Lower leg skin (tissue), 4 donors: ENCODE measurements around the gene SPIRE1. TPM values are rescaled to one million over a fixed set of nuclear protein-coding genes. Genes with fewer than 3 reads are reported as not detected.

Experiments used
- DNase-seq, 2 donors: peaks; one replicate each; pipeline ENCODE4 v3.0.0-alpha.2; 2019; ENCODE audit warnings: low spot score in 2 of 2
- H3K4me3 ChIP-seq: fragments of 200-600 bp; sonication (generic); 2 replicates; pipeline ENCODE4 v1.5.1; 2017; ENCODE audit warnings: mild to moderate bottlenecking, low read depth; ENCODE audit not compliant: poor library complexity, severe bottlenecking
- CTCF ChIP-seq, 3 donors: fragments of 450-650 bp; IDR thresholded peaks; one replicate each; pipeline ENCODE4 v1.5.1; 2016; ENCODE audit warnings: antibody characterized with exemption in 3 of 3, mild to moderate bottlenecking in 3 of 3, moderate library complexity in 2 of 3
- POLR2A ChIP-seq, 2 donors: fragments of 450-650 bp; IDR thresholded peaks; one replicate each; pipeline ENCODE4 v1.6.1; 2016 to 2017; ENCODE audit warnings: antibody characterized with exemption in 2 of 2, mild to moderate bottlenecking in 1 of 2, moderate library complexity in 1 of 2
- WGBS, 2 donors: methylation state at CpG; one replicate each; pipeline ENCODE4 v1.1.5; 2018; 5-methylcytosine and 5-hydroxymethylcytosine counted together
- intact Hi-C: fragments of 100-400 bp; cut with DNase I; formaldehyde crosslinking; loops from one replicate; pipeline ENCODE4 v1.15.0; 2023; ENCODE audit warnings: low total_unique reads
- total RNA-seq, 4 donors: library from RNA; depleted of rRNA; stranded (reverse); fragments of >200 nt; gene quantifications; one replicate each; pipeline ENCODE4 v1.1.0, GENCODE V29; 2016

Gene SPIRE1
- total RNA-seq, 4 donors from 2014 or later = 22.5 to 56.5 (median 38.3) TPM

- no peak overlapping the region for H3K4me3 ChIP-seq
- TF ChIP-seq POLR2A (IDR thresholded peaks at IDR 0.05) = no peak
- TF ChIP-seq CTCF (IDR thresholded peaks at IDR 0.05) = no peak
- no peak for DNase-seq
- 59 to 63% methylated on average over 5 of the region's 5 CpGs for WGBS, 2 donors
- intact Hi-C loops = no loop called here
Observed at GRCh38 chr18:12520442-12520992, 137.4 kb downstream of the SPIRE1 start.

GRCh38 chr18:12518832-12519531 is 138.9 kb downstream of the SPIRE1 start:
- WGBS, 2 donors = 84 to 85% methylated on average over 6 of the region's 6 CpGs
- no peak overlapping the region for H3K4me3 ChIP-seq
- TF ChIP-seq CTCF (IDR thresholded peaks at IDR 0.05) (no peak), POLR2A (IDR thresholded peaks at IDR 0.05) (no peak)
- intact Hi-C loops = no loop called here
- no peak for DNase-seq

- WGBS, 2 donors = 94 to 98% methylated on average over 2 of the region's 2 CpGs
- intact Hi-C loops = no loop called here
- no peak for DNase-seq
- H3K4me3 ChIP-seq = no peak overlapping the region
- TF ChIP-seq CTCF (IDR thresholded peaks at IDR 0.05) = no peak
- no peak for TF ChIP-seq POLR2A (IDR thresholded peaks at IDR 0.05)
Observed at GRCh38 chr18:12518326-12518725, 139.6 kb downstream of the SPIRE1 start.

- H3K4me3 ChIP-seq = no peak overlapping the region
- 89 to 96% methylated on average over 1 of the region's 1 CpG for WGBS, 2 donors
- intact Hi-C loops = no loop called here
- no peak for TF ChIP-seq CTCF (IDR thresholded peaks at IDR 0.05)
- no peak for TF ChIP-seq POLR2A (IDR thresholded peaks at IDR 0.05)
- no peak for DNase-seq
Observed at GRCh38 chr18:12517142-12517825, 140.6 kb downstream of the SPIRE1 start.

GRCh38 chr18:12516049-12516630 is 141.8 kb downstream of the SPIRE1 start:
- WGBS, 2 donors = 59 to 61% methylated on average over 4 of the region's 4 CpGs
- intact Hi-C loops = no loop called here

More at GRCh38 chr18:12516049-12516630, 141.8 kb downstream of the SPIRE1 start:
- DNase-seq = no peak
- TF ChIP-seq CTCF (IDR thresholded peaks at IDR 0.05) = no peak
- no peak for TF ChIP-seq POLR2A (IDR thresholded peaks at IDR 0.05)
- H3K4me3 ChIP-seq = no peak overlapping the region
